Left lung (tissue), 10 donors: ENCODE results near the gene SLC6A16. TPM values are rescaled to one million over a fixed set of nuclear protein-coding genes. Genes with fewer than 3 reads are reported as not detected.

Source experiments
- ATAC-seq: fragments of 200-7000 bp; cut with Tn5 transposase; one replicate; pipeline ENCODE4 v1.9.1; 2020; ENCODE audit warnings: moderate library complexity
- DNase-seq, 4 donors: peaks; one replicate each; pipeline ENCODE4 v3.0.0-alpha.2; 2013 to 2020
- H3K27ac ChIP-seq, 2 donors: fragments of 200-600 bp; sonication (generic) in 1 of 2; one replicate each; pipeline versions ENCODE4 v1.5.0 to v1.8.0; 2020 to 2021
- H3K27me3 ChIP-seq, 2 donors: fragments of 200-600 bp; sonication (generic) in 1 of 2; one replicate each; pipeline versions ENCODE4 v1.5.0 to v1.8.0; 2020 to 2021
- H3K36me3 ChIP-seq, 2 donors: fragments of 200-600 bp; sonication (generic) in 1 of 2; one replicate each; pipeline versions ENCODE4 v1.5.0 to v1.8.0; 2020 to 2021
- H3K4me1 ChIP-seq, 2 donors: fragments of 200-600 bp; one replicate each; pipeline ENCODE4 v1.8.0; 2021
- H3K4me3 ChIP-seq, 2 donors: fragments of 200-600 bp; sonication (generic) in 1 of 2; one replicate each; pipeline versions ENCODE4 v1.5.0 to v1.8.0; 2020 to 2021; ENCODE audit warnings: mild to moderate bottlenecking in 1 of 2
- H3K9me3 ChIP-seq, 2 donors: fragments of 200-600 bp; sonication (generic) in 1 of 2; one replicate each; pipeline versions ENCODE4 v1.5.0 to v1.8.0; 2020 to 2021
- intact Hi-C, 2 donors: fragments of 100-400 bp; cut with DNase I; formaldehyde crosslinking; loops; one replicate each; pipeline versions ENCODE4 v1.11.2 to v1.14.2; 2022
- polyA plus RNA-seq, 6 donors: library from polyadenylated mRNA; unstranded; fragments of 120-200 nt; gene quantifications; one replicate each; pipeline ENCODE4 v1.2.1, GENCODE V29; 2013; ENCODE audit not compliant: insufficient read length in 6 of 6
- total RNA-seq, 2 donors: library from RNA; stranded (reverse); fragmentation: NEBNext Ultra II Directional; extraction: Animal tissue kit (Norgen Biotek cat#: 25700); gene quantifications; one replicate each; pipeline ENCODE4 v1.2.1, GENCODE V29; 2021
- TF ChIP-seq, protein P1 (sequence below), 2 donors: fragments of 200-600 bp; sonication (generic) in 1 of 2; IDR thresholded peaks; one replicate each; pipeline versions ENCODE4 v1.5.0 to v1.8.0; 2021; ENCODE audit warnings: antibody characterized with exemption in 2 of 2
- donor health status: DM: no; HTN: yes; CAD: no.
- donor health status: DM: no; HTN: no; CAD: no.

Gene SLC6A16
- total and polyA plus RNA-seq, 8 donors: 0.52 to 6.2 (median 4.0) TPM

DNA sequence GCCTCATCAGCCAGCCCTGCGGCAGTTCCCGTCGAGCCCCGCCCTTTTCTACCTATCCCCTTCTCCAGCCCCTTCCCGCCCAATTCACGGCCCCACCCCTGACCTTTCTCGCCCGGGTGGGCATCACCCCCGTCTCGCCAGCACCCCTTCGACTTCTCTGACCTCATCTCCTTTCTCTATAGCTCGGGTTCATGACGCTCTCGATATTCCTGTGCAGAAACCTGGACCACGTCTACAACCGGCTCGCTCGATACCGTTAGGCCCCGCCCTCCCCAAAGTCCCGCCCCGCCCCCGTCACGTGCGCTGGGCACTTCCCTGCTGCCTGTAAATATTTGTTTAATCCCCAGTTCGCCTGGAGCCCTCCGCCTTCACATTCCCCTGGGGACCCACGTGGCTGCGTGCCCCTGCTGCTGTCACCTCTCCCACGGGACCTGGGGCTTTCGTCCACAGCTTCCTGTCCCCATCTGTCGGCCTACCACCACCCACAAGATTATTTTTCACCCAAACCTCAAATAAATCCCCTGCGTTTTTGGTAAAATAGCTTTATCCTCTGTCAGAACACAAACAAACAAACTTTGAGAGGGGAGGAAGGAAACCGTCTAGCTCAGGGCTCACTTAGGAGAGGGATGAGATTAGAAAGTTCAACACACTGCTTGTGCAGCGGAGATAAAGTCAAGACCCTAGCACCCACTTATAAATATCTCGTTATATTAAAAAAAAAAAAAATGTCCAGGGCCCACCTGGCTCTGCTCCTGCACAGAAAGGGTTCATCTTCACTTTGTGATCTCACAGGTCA is 15.3 kb upstream of the SLC6A16 start:
- ATAC-seq (peak; percentile 53), DNase-seq (peak; percentile 28 to 83 (median 70))
- Histone ChIP-seq H3K36me3 (peaks cover 0 to 65% of the 10 kb centered on the region in 2 donors), H3K27me3 (no peaks in the 10 kb centered on the region), H3K4me1 (peaks cover 6 to 49% of the 10 kb centered on the region in 2 donors), H3K27ac (peak overlapping the region; percentile 67 to 79), H3K4me3 (peak overlapping the region; percentile 21 to 35), H3K9me3 (no peaks in the 10 kb centered on the region)
- intact Hi-C loops: no loop called here
- TF ChIP-seq, protein P1, sequence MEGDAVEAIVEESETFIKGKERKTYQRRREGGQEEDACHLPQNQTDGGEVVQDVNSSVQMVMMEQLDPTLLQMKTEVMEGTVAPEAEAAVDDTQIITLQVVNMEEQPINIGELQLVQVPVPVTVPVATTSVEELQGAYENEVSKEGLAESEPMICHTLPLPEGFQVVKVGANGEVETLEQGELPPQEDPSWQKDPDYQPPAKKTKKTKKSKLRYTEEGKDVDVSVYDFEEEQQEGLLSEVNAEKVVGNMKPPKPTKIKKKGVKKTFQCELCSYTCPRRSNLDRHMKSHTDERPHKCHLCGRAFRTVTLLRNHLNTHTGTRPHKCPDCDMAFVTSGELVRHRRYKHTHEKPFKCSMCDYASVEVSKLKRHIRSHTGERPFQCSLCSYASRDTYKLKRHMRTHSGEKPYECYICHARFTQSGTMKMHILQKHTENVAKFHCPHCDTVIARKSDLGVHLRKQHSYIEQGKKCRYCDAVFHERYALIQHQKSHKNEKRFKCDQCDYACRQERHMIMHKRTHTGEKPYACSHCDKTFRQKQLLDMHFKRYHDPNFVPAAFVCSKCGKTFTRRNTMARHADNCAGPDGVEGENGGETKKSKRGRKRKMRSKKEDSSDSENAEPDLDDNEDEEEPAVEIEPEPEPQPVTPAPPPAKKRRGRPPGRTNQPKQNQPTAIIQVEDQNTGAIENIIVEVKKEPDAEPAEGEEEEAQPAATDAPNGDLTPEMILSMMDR (IDR thresholded peaks at IDR 0.05): no peak

DNA sequence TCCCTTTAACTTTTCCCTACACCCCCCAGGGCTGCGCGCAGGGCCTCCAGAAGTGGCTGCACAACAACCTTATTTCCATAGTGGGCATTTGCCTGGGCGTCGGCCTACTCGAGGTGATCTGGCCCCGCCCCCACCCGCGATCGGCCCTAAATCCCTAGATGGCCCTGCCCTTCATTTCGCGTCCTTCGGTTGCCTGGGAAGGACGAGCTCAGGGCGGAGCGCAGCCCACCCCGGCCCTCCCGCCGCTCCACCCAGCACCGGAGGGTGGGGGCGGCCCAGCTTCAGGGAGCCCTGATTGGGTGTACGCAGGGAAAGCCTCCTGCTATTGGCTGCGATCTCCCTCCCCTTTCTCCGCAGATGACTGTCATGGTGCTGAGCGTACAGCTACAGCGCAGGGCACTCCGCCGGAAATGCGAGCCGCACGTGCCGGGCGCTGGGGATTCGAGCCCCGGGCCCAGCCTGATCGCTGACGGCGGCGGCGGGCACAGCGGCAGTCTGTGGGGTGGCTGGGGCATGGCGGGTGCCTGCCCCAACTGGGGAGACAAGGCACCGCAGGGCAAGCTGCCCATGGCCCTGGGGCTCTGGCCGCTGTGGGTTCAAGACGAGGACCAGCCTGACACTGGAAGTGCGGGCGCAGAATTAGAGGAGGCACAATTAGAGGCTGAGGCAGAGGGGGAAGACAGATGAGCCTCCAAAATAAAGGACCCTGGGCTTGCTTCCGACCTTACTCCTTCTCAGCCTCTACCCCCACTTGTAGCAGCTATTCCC is 14.5 kb upstream of the SLC6A16 start:
- ATAC-seq: peak; percentile 92
- H3K27ac ChIP-seq: peak overlapping the region; percentile 67 to 79
- TF ChIP-seq, protein P1 (IDR thresholded peaks at IDR 0.05): no peak
- peak; percentile 77 to 94 (median 88) for DNase-seq
- H3K9me3 ChIP-seq: no peaks in the 10 kb centered on the region
- intact Hi-C loops: no loop called here
- peaks cover 6 to 56% of the 10 kb centered on the region in 2 donors for H3K4me1 ChIP-seq
- H3K36me3 ChIP-seq: peaks cover 0 to 57% of the 10 kb centered on the region in 2 donors
- peak overlapping the region; percentile 21 to 35 for H3K4me3 ChIP-seq
- H3K27me3 ChIP-seq: no peaks in the 10 kb centered on the region

DNA sequence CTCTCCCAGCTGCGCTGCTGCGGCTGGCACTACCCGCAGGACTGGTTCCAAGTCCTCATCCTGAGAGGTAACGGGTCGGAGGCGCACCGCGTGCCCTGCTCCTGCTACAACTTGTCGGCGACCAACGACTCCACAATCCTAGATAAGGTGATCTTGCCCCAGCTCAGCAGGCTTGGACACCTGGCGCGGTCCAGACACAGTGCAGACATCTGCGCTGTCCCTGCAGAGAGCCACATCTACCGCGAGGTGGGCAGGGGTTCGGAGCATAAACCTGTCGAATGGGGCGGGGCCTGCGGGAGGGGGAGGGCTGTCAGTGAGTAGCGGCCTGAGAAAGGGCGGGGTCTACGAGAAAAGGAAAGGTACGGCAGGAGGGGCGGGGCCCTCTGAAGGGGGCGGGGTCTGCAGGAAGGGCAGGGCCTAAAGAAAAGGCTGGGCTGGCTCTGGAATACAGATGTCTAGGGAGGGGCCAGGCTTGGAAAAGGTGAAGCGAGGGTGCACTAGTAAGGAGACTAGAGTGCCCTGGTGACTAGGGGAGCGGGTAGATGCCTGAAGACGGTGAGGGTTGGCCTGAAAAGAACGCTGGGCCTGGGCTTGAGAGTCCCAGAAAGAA is 13.8 kb upstream of the SLC6A16 start:
- intact Hi-C loops: no loop called here
- Histone ChIP-seq H3K4me1 (peaks cover 6 to 63% of the 10 kb centered on the region in 2 donors), H3K9me3 (no peaks in the 10 kb centered on the region), H3K4me3 (peak overlapping the region; percentile 21 to 35), H3K27me3 (no peaks in the 10 kb centered on the region), H3K27ac (peak overlapping the region; percentile 53 to 79), H3K36me3 (peaks cover 0 to 51% of the 10 kb centered on the region in 2 donors)
- peak; percentile 85 for ATAC-seq
- peak; percentile 20 to 91 (median 83) for DNase-seq
- TF ChIP-seq, protein P1 (IDR thresholded peaks at IDR 0.05): no peak

DNA sequence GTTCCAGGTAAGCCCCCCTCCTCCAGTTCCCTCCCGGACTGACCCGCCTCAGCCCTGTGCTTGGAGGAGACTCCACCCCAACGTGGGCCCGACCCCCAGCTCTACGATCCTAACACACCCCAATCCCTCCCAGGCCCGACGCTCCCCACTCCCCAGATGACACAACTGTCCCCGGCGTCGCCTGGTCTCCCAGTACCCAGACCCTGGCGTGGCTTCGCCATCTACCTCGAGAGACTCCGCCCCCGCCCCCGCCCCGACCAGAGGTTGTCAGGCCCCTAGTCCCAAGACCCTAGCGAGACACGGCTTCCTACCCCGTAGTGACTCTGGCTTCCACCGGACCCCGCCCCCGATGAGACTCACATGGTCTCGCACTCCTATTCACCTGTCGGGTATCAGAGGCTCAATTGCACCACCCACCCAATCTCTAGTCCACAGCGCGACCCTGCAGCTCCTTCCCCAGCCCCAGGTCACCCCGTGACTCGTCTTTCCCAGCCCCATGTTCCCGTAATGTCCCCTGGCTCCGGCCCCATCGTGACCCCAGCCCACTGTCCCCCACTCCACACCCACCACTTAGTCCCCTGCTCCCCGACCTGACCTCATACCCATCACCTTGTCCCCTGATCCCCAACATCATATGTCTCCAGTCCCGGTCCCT is 13.2 kb upstream of the SLC6A16 start:
- Histone ChIP-seq H3K36me3 (peaks cover 0 to 44% of the 10 kb centered on the region in 2 donors), H3K4me1 (peaks cover 6 to 69% of the 10 kb centered on the region in 2 donors), H3K9me3 (no peaks in the 10 kb centered on the region), H3K27ac (no peak overlapping the region), H3K4me3 (no peak overlapping the region), H3K27me3 (no peaks in the 10 kb centered on the region)
- intact Hi-C loops: no loop called here
- DNase-seq (no peak), ATAC-seq (no peak)
- TF ChIP-seq, protein P1 (IDR thresholded peaks at IDR 0.05): no peak
